ENCODE measurements around the gene DGKB.

- no peak for TF ChIP-seq CTCF (IDR thresholded peaks at IDR 0.05)
- TF ChIP-seq POLR2A (IDR thresholded peaks at IDR 0.05): no peak
These were observed 52.5 kb downstream of the DGKB start for GRCh38 chr7:14850039-14850438.
